HFF-Myc (cell line): ENCODE data around the gene TADA2B.

Experiments used
- DNase-seq: peaks from one replicate; pipeline ENCODE4 v3.0.0-alpha.2; 2011; ENCODE audit warnings: low read depth; ENCODE audit errors: extremely low read depth
- H3K4me3 ChIP-seq: replicated peaks from 2 replicates; pipeline ENCODE4 v1.5.1; 2011; ENCODE audit warnings: low read depth, mild to moderate bottlenecking, control low read depth, low read length
- TF ChIP-seq, protein P1 (sequence below): IDR thresholded peaks from 2 replicates; pipeline ENCODE4 v1.5.1; 2012; ENCODE audit warnings: mild to moderate bottlenecking, low read depth, low read length, control low read depth; ENCODE audit errors: missing control alignments

The TADA2B gene

DNA sequence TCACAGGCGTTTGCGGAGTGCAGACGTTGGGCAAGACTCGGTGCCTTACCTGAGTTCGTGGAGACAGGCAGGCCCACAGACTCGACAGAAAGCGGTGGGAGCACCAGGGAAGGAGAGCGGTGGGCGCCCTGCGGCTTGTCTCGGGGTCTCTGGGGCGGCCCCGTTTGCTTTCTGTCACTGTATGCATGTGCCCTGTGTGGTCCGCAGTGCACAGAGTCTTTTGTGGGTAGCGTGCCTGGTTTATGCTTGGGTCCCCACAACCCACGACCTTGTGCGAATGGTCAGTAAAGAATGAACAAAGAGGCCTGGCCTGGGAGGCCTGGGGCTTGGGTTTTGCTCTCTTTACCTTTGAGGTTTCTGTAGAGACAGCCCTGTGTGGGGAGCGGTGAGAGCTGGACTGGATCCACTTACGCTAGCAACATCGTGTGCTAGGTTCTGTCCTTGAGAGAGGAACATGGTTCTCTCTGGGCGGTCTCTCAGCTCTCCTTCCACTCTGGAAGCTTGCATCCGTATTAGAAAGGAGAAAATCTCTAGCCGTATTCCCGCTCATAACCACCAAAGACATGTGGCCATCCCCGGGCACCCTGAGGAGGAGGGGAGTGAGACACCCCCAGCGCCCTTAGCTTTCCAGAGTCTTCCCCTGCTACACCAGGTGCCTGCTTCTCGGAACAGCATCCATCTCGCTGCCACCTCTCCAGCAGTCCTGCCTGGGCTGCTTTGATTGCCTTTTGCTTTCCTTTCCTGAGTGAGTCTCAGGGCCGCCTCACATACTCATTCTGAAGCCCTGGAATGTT is 1.2 kb downstream of the TADA2B start:
- TF ChIP-seq, protein P1, sequence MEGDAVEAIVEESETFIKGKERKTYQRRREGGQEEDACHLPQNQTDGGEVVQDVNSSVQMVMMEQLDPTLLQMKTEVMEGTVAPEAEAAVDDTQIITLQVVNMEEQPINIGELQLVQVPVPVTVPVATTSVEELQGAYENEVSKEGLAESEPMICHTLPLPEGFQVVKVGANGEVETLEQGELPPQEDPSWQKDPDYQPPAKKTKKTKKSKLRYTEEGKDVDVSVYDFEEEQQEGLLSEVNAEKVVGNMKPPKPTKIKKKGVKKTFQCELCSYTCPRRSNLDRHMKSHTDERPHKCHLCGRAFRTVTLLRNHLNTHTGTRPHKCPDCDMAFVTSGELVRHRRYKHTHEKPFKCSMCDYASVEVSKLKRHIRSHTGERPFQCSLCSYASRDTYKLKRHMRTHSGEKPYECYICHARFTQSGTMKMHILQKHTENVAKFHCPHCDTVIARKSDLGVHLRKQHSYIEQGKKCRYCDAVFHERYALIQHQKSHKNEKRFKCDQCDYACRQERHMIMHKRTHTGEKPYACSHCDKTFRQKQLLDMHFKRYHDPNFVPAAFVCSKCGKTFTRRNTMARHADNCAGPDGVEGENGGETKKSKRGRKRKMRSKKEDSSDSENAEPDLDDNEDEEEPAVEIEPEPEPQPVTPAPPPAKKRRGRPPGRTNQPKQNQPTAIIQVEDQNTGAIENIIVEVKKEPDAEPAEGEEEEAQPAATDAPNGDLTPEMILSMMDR: no peak
- no peak for DNase-seq
- peak overlapping the region; percentile 90 for H3K4me3 ChIP-seq

GRCh38 chr4:7045553-7045952 is 2.4 kb downstream of the TADA2B start:
- DNase-seq: no peak
- TF ChIP-seq, protein P1: no peak
- no peak overlapping the region for H3K4me3 ChIP-seq

GRCh38 chr4:7045961-7046921 is 3.1 kb downstream of the TADA2B start:
- no peak for DNase-seq
- TF ChIP-seq, protein P1: no peak
- no peak overlapping the region for H3K4me3 ChIP-seq

GRCh38 chr4:7046971-7047370 is 3.8 kb downstream of the TADA2B start:
- TF ChIP-seq, protein P1: no peak
- H3K4me3 ChIP-seq: no peak overlapping the region
- DNase-seq: no peak

DNA sequence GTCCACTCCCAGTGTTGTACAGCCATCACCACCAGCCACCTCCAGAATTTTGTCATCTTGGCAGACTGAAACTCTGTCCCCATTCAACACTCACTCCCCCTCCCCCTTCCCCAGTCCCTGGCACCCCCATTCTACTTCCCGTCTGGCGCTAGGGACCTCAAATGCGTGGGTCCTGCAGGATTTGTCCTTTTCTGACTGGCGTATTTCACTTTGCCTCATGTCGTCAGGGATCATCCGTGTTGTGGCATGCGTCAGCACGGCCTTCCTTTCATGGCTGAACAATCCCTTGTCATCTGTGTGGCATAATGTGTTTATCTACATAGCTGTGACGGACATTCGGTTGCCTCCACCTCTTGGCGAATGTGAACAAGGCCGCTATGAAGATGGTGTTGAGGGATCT is 5.5 kb downstream of the TADA2B start:
- DNase-seq: no peak
- H3K4me3 ChIP-seq: no peak overlapping the region
- TF ChIP-seq, protein P1: no peak

GRCh38 chr4:7049295-7049694 is 6.1 kb downstream of the TADA2B start:
- H3K4me3 ChIP-seq: no peak overlapping the region
- no peak for DNase-seq
- TF ChIP-seq, protein P1: no peak
